LNCaP clone FGC (cell line): ENCODE results near the gene ALDH3A2.

ENCODE experiments used
- DNase-seq: peaks from one replicate; pipeline ENCODE4 v3.0.0-alpha.2; 2011; ENCODE audit warnings: low read depth
- H3K4me3 ChIP-seq: 2 replicates; pipeline ENCODE4 v1.5.1; 2011; ENCODE audit warnings: mild to moderate bottlenecking, low read depth, low read length, control low read depth
- TF ChIP-seq, protein P1 (sequence below): IDR thresholded peaks from 2 replicates; pipeline ENCODE4 v1.5.1; 2012; ENCODE audit warnings: mild to moderate bottlenecking; ENCODE audit not compliant: control insufficient read depth, insufficient read depth; ENCODE audit errors: extremely low read depth

Gene ALDH3A2

DNA sequence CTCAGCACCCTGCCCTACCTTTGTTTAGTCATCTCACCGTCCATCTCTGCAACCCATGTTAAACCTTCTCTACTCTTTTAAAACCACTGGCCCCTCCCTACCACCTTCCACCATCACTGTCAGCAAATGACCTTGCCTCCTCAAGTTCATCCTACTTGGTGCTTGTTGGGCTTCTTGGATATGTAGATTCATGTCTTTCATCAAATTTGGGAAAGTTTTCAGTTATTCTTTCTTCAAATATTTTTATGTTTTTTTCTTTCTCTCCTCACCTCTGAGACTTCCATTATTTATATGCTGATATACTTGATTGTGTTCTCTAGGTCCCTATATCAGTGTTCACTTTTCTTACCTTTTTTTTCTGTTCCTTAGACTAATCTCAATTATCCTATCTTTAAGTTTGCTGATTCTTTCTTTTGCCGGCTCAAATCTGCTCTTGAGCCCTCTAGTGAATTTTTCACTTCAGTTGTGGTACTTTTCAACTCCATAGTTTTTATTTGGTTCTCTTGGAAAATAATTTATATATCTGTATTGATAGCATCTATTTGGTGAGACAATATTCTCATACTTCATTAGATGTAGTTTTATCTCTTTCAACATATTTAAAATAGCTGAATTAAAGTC, 28.7 kb upstream of the ALDH3A2 start:
- TF ChIP-seq, protein P1, sequence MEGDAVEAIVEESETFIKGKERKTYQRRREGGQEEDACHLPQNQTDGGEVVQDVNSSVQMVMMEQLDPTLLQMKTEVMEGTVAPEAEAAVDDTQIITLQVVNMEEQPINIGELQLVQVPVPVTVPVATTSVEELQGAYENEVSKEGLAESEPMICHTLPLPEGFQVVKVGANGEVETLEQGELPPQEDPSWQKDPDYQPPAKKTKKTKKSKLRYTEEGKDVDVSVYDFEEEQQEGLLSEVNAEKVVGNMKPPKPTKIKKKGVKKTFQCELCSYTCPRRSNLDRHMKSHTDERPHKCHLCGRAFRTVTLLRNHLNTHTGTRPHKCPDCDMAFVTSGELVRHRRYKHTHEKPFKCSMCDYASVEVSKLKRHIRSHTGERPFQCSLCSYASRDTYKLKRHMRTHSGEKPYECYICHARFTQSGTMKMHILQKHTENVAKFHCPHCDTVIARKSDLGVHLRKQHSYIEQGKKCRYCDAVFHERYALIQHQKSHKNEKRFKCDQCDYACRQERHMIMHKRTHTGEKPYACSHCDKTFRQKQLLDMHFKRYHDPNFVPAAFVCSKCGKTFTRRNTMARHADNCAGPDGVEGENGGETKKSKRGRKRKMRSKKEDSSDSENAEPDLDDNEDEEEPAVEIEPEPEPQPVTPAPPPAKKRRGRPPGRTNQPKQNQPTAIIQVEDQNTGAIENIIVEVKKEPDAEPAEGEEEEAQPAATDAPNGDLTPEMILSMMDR, result no peak
- DNase-seq, result no peak
- H3K4me3 ChIP-seq, result no peak overlapping the region

DNA sequence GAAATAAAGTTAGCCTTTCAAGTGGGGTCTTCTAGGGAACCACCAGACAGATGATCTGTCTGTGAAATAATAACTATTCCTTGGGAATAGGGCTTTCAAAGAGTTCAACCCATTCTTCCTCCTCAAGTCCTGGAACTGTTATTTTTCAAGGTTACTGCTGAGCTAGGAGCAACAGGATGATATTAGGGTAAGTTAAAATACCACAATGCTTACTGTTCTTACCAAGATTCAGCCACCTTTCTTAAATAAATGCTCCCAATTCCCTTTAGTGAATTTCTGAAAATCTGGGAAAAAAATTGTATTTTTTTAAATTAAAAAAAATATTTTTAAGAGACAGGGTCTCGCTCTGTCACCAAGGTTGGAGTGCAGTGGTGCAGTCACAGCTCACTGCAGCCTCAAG, 26.9 kb upstream of the ALDH3A2 start:
- TF ChIP-seq, protein P1, result no peak
- DNase-seq, result no peak
- no peak overlapping the region for H3K4me3 ChIP-seq

DNA sequence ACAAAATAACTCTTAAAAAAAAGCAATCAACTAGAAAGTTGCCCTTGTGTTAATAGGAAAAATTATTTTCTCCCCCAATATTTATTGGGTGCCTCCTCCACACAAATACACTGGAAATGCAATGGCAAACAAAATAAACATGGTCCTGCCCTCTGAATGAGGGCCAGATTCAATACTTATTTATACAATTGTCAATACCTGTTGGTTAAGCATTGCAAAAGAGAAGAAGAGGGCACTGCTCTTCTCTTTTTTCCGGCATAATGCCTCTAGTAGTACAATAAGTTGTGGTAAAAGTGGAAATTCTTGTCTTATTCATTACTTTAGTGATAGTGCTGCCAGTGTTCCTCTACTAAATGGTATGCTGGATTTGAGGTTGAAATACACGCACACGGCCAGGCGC, 22.5 kb upstream of the ALDH3A2 start:
- TF ChIP-seq, protein P1, result no peak
- no peak overlapping the region for H3K4me3 ChIP-seq
- no peak for DNase-seq

DNA sequence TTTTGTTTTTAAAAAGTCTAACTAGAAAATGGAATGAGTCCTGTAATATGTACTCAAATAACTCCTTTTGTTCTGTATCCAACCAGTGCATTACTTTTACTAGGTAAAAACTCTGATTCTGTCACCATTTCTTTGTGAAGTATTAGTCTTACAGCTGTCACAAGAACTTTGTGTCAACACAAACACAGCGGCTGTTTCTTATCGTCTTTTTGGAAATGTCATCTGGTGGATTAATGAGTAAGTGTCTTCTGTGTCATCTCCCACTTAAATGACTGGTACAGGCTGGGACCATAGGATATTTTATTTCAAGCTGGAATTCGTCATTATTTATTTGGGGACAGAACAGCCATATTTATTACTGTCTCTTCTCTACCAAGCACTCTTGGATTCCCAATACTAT, 19.1 kb upstream of the ALDH3A2 start:
- TF ChIP-seq, protein P1, result no peak
- H3K4me3 ChIP-seq, result no peak overlapping the region
- no peak for DNase-seq

DNA sequence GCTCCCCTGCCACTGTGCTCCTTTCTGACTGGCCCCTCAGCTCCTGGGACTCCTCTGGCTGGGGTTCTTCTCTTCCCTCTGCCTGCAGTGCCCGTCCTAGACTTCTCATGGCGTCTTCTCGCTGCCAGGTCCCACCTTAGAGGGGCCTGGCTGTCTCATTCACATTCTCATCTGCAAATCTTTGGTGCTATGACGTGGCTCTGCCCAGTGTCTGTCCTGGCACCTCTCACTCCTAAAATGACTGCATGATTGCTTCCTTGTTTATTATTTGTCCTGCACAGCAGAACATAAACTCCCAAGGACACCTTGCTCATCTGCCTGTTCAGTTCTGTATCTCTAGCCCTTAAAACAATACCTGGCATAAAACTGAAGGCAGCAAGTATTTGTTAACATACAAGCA, 18.5 kb upstream of the ALDH3A2 start:
- TF ChIP-seq, protein P1, result no peak
- DNase-seq, result peak; percentile 86
- no peak overlapping the region for H3K4me3 ChIP-seq

DNA sequence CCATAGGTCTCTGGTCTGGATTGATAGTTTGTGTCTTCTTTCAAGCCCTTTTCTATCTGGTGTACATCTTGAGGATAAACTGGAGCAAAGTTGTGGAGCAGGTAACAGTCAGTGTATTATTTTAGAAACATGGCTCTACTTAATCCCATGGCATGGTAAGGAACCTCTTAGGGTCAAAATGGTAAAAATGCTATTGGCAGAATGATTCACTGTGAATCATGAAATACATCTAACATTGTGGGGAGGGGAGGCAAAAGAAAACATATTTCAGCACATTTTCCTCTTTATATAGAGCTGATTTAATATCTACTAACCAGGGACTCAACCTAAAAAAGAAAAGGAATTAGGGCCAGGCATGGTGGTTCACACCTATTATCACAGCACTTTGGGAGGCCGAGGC, 17.9 kb upstream of the ALDH3A2 start:
- H3K4me3 ChIP-seq, result no peak overlapping the region
- no peak for DNase-seq
- TF ChIP-seq, protein P1, result no peak

DNA sequence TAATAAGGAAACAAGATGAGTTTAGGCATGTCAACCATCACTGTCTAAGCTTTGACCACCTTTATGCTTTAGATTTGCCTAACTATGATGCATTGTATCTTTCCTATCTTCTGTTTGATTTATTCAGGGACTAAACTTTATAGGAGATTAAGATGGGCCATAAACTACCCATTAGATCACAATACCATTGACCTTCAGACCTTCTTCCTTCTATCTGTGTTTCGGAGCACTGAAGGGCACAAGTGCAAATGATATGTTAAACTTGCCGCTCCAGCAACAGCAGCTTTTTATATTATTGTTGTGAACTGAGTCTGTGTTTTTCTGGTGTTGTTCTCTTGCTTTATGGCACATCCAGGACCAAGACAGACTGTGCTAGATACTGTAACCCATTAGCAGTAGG, 16.6 kb upstream of the ALDH3A2 start:
- TF ChIP-seq, protein P1, result no peak
- no peak overlapping the region for H3K4me3 ChIP-seq
- no peak for DNase-seq
